NCI-H2171 treated with DMSO at 0.1 percent for 48 hours (cell line): ENCODE results near the gene ZYG11B.
A peak's percentile ranks its signal among the peaks of the same experiment; 100 is the strongest.
"Not testable (repeated sequence)": the region's sequence is repeated elsewhere in the genome, so short reads cannot be mapped to it uniquely, and the experiment has no call there.

Source experiments
- DNase-seq: peaks from one replicate; lab custom pipeline; 2025; lab: John Stamatoyannopoulos, UW

Gene ZYG11B

GRCh38 chr1:52756020-52756419 lies 29.8 kb downstream of the ZYG11B start:
- no peak for DNase-seq

GRCh38 chr1:52759908-52760307 lies 33.7 kb downstream of the ZYG11B start:
- DNase-seq, result no peak

- no peak for DNase-seq
These were observed 41.5 kb downstream of the ZYG11B start for GRCh38 chr1:52767596-52768280.

- peak; percentile 23 for DNase-seq
These were observed 43.2 kb downstream of the ZYG11B start for GRCh38 chr1:52769346-52770033.

GRCh38 chr1:52771384-52771783 lies 45.1 kb downstream of the ZYG11B start:
- DNase-seq, result no peak

GRCh38 chr1:52786148-52786547 lies 59.9 kb downstream of the ZYG11B start:
- no peak for DNase-seq

GRCh38 chr1:52790429-52790828 lies 64.2 kb downstream of the ZYG11B start:
- not testable (repeated sequence) for DNase-seq

- no peak for DNase-seq
These were observed 65.8 kb downstream of the ZYG11B start for GRCh38 chr1:52792036-52792435.

- DNase-seq, result not testable (repeated sequence)
These were observed 67.5 kb downstream of the ZYG11B start for GRCh38 chr1:52793717-52794116.

GRCh38 chr1:52795464-52795863 lies 69.2 kb downstream of the ZYG11B start:
- no peak for DNase-seq

GRCh38 chr1:52798331-52798730 lies 72.1 kb downstream of the ZYG11B start:
- no peak for DNase-seq

- DNase-seq, result no peak
These were observed 74.8 kb downstream of the ZYG11B start for GRCh38 chr1:52801011-52801410.

GRCh38 chr1:52804083-52804482 lies 77.8 kb downstream of the ZYG11B start:
- DNase-seq, result not testable (repeated sequence)

- DNase-seq, result no peak
These were observed 88.2 kb downstream of the ZYG11B start for GRCh38 chr1:52814465-52814864.

- DNase-seq, result not testable (repeated sequence)
These were observed 94.6 kb downstream of the ZYG11B start for GRCh38 chr1:52820830-52821229.

- peak; percentile 18 for DNase-seq
These were observed 99.6 kb downstream of the ZYG11B start for GRCh38 chr1:52825868-52826267.

GRCh38 chr1:52834798-52835197 lies 108.5 kb downstream of the ZYG11B start:
- no peak for DNase-seq

GRCh38 chr1:52836035-52836434 lies 109.8 kb downstream of the ZYG11B start:
- no peak for DNase-seq

GRCh38 chr1:52839175-52839574 lies 112.9 kb downstream of the ZYG11B start:
- DNase-seq, result not testable (repeated sequence)

GRCh38 chr1:52842643-52843310 lies 116.5 kb downstream of the ZYG11B start, which contains the start of gene ZYG11A:
Gene ZYG11A, plus strand, starts transcription at chr1:52842760. Its CDS starts 124 bp downstream, at chr1:52842884.
- peak; percentile 86 for DNase-seq

- DNase-seq, result not testable (repeated sequence)
These were observed 118.9 kb downstream of the ZYG11B start for GRCh38 chr1:52845119-52845518.

GRCh38 chr1:52848423-52848822 lies 122.2 kb downstream of the ZYG11B start:
- DNase-seq, result no peak

GRCh38 chr1:52850951-52851350 lies 124.7 kb downstream of the ZYG11B start:
- no peak for DNase-seq
